Keratinocyte (primary cell): ENCODE measurements around the gene TNNI3.

Source experiments
- EZH2 ChIP-seq: IDR thresholded peaks from one replicate; pipeline ENCODE4 v1.6.1; 2012; ENCODE audit warnings: inconsistent platforms, mild to moderate bottlenecking, low read length, moderate library complexity
- TF ChIP-seq, protein P1 (sequence below), 3 experiments: IDR thresholded peaks in 1 of 3; conservative IDR thresholded peaks in 1 of 3; optimal IDR thresholded peaks in 1 of 3; 2 replicates in 2 of 3; 3 replicates in 1 of 3; pipeline versions ENCODE3 to v1.5.1; 2011; ENCODE audit warnings: low read length in 3 of 3, mild to moderate bottlenecking in 3 of 3, moderate library complexity in 2 of 3, control low read depth in 1 of 3, inconsistent platforms in 1 of 3; ENCODE audit not compliant: insufficient read depth in 2 of 3; ENCODE audit errors: extremely low read depth in 1 of 3

DNA sequence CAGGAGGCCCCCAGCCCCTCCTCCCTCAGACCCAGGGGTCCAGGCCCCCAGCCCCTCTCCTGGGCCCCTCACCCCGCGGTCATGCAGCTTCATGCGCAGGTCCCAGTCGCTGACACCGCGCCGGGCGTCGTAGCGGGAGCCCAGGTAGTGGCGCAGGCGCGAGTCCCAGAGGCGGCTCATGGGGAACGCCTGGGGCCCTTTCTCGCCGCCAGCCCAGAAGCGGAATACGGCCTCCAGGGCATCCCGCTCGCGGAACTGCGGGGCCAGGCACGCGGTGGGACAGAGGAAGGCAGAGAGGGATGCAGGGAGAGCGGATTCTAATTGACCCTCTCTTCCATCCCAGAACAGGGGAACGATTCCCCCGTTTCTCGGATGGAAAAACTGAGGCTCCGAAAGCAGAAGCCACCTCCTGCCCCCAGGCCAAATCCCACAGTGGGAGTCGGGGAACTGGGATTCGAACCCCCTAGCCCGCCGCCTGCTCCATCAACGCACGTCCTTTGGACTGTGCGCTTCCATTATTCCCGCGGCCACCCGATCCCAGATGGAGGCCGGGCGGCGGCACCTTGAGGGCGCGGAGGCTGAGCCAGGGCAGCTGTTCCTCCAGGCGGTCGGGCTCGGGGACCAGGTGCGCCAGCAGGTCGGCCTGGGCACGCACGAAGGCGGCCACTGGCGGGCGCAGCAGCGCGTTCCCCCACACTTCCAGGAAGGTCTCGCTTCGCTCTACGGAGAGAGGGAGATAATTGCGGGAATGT lies 4.2 kb upstream of the TNNI3 start:
- TF ChIP-seq, protein P1, sequence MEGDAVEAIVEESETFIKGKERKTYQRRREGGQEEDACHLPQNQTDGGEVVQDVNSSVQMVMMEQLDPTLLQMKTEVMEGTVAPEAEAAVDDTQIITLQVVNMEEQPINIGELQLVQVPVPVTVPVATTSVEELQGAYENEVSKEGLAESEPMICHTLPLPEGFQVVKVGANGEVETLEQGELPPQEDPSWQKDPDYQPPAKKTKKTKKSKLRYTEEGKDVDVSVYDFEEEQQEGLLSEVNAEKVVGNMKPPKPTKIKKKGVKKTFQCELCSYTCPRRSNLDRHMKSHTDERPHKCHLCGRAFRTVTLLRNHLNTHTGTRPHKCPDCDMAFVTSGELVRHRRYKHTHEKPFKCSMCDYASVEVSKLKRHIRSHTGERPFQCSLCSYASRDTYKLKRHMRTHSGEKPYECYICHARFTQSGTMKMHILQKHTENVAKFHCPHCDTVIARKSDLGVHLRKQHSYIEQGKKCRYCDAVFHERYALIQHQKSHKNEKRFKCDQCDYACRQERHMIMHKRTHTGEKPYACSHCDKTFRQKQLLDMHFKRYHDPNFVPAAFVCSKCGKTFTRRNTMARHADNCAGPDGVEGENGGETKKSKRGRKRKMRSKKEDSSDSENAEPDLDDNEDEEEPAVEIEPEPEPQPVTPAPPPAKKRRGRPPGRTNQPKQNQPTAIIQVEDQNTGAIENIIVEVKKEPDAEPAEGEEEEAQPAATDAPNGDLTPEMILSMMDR (optimal IDR thresholded peaks at IDR 0.05 in 1 of 3, IDR thresholded peaks at IDR 0.05 in 1 of 3, conservative IDR thresholded peaks at IDR 0.05 in 1 of 3; ENCODE audit: extremely low read depth in 1 of 3, insufficient read depth in 2 of 3, low read length in 3 of 3): no peak
- TF ChIP-seq EZH2: no peak
